Suprapubic skin (tissue), 3 donors: ENCODE measurements around the gene F2RL1.

Experiments used
- CTCF ChIP-seq, 2 donors: fragments of 200-600 bp in 1 of 2; fragments of 450-650 bp in 1 of 2; sonication (generic) in 1 of 2; IDR thresholded peaks; one replicate each; pipeline ENCODE4 v1.5.1; 2016 to 2019; ENCODE audit warnings: antibody characterized with exemption in 2 of 2, mild to moderate bottlenecking in 1 of 2, moderate library complexity in 1 of 2
- POLR2AphosphoS5 ChIP-seq, 3 donors: sonication (generic); formaldehyde crosslinking; IDR thresholded peaks; one replicate each; pipeline ENCODE4 v1.6.1; 2017; ENCODE audit warnings: antibody characterized with exemption in 3 of 3

- no peak for TF ChIP-seq POLR2AphosphoS5 (IDR thresholded peaks at IDR 0.05)
- no peak for TF ChIP-seq CTCF (IDR thresholded peaks at IDR 0.05)
Observed at GRCh38 chr5:76788362-76788761, 30.5 kb upstream of the F2RL1 start.
